Gastroesophageal sphincter (tissue), 4 donors: ENCODE results near the gene ELN. TPM values are rescaled to one million over a fixed set of nuclear protein-coding genes. Genes with fewer than 3 reads are reported as not detected.
A peak's percentile ranks its signal among the peaks of the same experiment; 100 is the strongest.

ENCODE experiments used
- ATAC-seq: fragments of 150-250 bp; one replicate; pipeline ENCODE4 v1.9.1; 2016; ENCODE audit warnings: mild to moderate bottlenecking, moderate library complexity
- H3K27ac ChIP-seq, 4 donors: fragments of 200-600 bp; sonication (generic) in 3 of 4; 1 replicate in 3 of 4; 2 replicates in 1 of 4; pipeline ENCODE4 v1.5.1; 2016 to 2019
- H3K27me3 ChIP-seq: fragments of 200-600 bp; sonication (generic); one replicate; pipeline ENCODE4 v1.5.1; 2019
- H3K36me3 ChIP-seq, 2 donors: fragments of 200-600 bp; sonication (generic); one replicate each; pipeline ENCODE4 v1.5.1; 2019; ENCODE audit warnings: control low read depth in 1 of 2
- H3K4me1 ChIP-seq, 3 donors: fragments of 200-600 bp; sonication (generic); 1 replicate in 2 of 3; 2 replicates in 1 of 3; pipeline ENCODE4 v1.5.1; 2016 to 2019; ENCODE audit warnings: control low read depth in 2 of 3
- H3K4me3 ChIP-seq, 2 donors: fragments of 200-600 bp; sonication (generic); one replicate each; pipeline ENCODE4 v1.5.1; 2019; ENCODE audit warnings: mild to moderate bottlenecking in 1 of 2, moderate library complexity in 1 of 2
- H3K9me3 ChIP-seq, 3 donors: fragments of 200-600 bp; sonication (generic); one replicate each; pipeline ENCODE4 v1.5.1; 2017 to 2019; ENCODE audit warnings: control low read depth in 2 of 3
- EP300 ChIP-seq: sonication (generic); formaldehyde crosslinking; IDR thresholded peaks from one replicate; pipeline ENCODE4 v1.6.1; 2017; ENCODE audit warnings: antibody characterized with exemption, mild to moderate bottlenecking
- POLR2A ChIP-seq, 2 donors: fragments of 450-650 bp; IDR thresholded peaks; one replicate each; pipeline ENCODE4 v1.6.1; 2017; ENCODE audit warnings: antibody characterized with exemption in 2 of 2, mild to moderate bottlenecking in 2 of 2, moderate library complexity in 1 of 2
- POLR2AphosphoS5 ChIP-seq: sonication (generic); formaldehyde crosslinking; IDR thresholded peaks from one replicate; pipeline ENCODE4 v1.6.1; 2017; ENCODE audit warnings: antibody characterized with exemption
- WGBS, 2 donors: methylation state at CpG; one replicate each; pipeline ENCODE4 v1.1.5; 2018; ENCODE audit warnings: low coverage in 1 of 2; 5-methylcytosine and 5-hydroxymethylcytosine counted together
- total RNA-seq, 4 donors: library from RNA; depleted of rRNA; stranded (reverse); fragments of >200 nt; gene quantifications; one replicate each; pipeline ENCODE4 v1.1.0, GENCODE V29; 2016
- TF ChIP-seq, protein P1 (sequence below), 4 experiments: fragments of 200-600 bp in 2 of 4; fragments of 450-650 bp in 2 of 4; sonication (generic) in 1 of 4; IDR thresholded peaks; one replicate each; pipeline ENCODE4 v1.5.1; 2017 to 2019; ENCODE audit warnings: antibody characterized with exemption in 4 of 4, mild to moderate bottlenecking in 2 of 4, moderate library complexity in 2 of 4

Gene ELN
- total RNA-seq, 4 donors from 2014 or later: 316 to 703 (median 441) TPM

DNA sequence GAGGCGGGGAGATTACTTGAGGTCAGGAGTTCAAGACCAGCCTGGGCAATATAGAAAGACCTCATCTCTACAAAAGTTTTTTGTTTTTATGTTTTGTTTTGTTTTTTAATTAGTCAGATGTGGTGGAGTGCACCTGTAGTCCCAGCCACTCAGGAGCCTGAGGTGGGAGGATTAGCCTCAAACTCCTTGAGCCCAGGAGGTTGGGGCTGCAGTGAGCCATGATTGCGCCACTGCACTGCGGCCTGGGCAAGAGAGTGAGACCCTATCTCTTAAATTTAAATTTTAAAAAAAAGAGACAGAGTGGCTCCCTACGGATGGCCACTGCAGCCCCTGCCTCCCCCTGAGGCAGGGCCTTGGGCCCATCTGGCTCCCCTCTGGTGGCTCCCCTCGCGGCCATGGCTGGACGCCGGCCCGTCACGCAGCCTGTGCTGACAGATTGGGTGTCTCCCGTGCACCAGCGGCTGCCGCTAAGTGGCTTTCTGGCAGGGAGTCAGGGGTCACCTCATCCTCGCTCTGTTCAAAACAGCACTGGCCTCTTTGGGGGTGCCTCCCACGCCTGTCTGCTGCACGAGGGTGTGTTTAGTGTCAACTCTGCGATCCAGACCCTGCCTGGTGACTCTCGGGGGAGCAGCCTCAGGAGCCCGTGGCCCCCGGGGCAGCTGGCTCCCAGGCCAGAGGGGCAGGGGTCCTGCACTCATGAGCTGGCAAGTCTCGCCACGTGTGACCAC lies 44.4 kb upstream of the ELN start:
- no peaks in the 10 kb centered on the region for H3K9me3 ChIP-seq
- no peaks in the 10 kb centered on the region for H3K27me3 ChIP-seq
- peak overlapping the region in 2 of 4 donors; percentile 56 to 84 for H3K27ac ChIP-seq
- no peak for ATAC-seq
- 100% methylated on average over 1 of the region's 22 CpGs for WGBS, 2 donors
- TF ChIP-seq, protein P1, sequence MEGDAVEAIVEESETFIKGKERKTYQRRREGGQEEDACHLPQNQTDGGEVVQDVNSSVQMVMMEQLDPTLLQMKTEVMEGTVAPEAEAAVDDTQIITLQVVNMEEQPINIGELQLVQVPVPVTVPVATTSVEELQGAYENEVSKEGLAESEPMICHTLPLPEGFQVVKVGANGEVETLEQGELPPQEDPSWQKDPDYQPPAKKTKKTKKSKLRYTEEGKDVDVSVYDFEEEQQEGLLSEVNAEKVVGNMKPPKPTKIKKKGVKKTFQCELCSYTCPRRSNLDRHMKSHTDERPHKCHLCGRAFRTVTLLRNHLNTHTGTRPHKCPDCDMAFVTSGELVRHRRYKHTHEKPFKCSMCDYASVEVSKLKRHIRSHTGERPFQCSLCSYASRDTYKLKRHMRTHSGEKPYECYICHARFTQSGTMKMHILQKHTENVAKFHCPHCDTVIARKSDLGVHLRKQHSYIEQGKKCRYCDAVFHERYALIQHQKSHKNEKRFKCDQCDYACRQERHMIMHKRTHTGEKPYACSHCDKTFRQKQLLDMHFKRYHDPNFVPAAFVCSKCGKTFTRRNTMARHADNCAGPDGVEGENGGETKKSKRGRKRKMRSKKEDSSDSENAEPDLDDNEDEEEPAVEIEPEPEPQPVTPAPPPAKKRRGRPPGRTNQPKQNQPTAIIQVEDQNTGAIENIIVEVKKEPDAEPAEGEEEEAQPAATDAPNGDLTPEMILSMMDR (IDR thresholded peaks at IDR 0.05): no peak
- no peak for TF ChIP-seq POLR2A (IDR thresholded peaks at IDR 0.05)
- TF ChIP-seq POLR2AphosphoS5: peak; percentile 82
- no peaks in the 10 kb centered on the region for H3K36me3 ChIP-seq
- H3K4me3 ChIP-seq: no peak overlapping the region
- peaks cover 0 to 65% (median 26%) of the 10 kb centered on the region in 3 donors for H3K4me1 ChIP-seq

DNA sequence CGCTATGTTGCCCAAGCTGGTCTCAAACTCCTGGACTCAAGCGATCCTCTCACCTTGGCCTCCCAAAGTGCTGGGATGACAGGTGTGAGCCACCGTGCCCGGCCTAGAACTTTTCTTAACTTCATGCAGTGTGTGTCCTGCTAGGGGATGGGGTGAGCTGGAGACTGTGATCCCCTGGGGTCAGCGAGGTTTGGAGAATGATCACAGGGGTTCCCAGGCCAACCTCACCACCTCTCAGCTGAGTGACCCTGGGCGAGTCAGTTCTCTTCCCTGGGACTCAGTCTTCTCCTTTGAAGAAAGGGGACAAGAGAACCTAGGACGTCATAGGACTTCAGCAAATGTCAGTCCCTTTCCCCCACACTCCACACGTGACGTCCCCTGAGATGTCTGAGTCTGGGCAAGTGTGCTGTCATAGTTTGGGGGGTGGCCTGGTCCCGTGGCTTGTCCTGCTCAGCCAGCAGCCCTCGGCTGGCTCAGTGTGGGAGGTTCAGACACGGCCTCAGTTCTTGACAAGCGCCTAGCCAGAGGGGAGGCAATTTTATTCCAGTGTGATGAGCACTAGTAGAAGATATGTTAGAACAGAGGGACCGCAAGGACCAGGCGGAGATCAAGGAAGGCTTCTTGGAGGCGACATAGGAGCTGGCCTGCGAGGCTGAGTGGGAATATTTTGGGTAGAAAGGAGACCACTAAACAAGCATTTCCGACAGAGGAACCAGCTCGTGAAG lies 43.3 kb upstream of the ELN start:
- no peaks in the 10 kb centered on the region for H3K9me3 ChIP-seq
- peaks cover 0 to 54% (median 18%) of the 10 kb centered on the region in 3 donors for H3K4me1 ChIP-seq
- TF ChIP-seq POLR2AphosphoS5 (no peak), POLR2A (IDR thresholded peaks at IDR 0.05) (no peak), EP300 (no peak)
- TF ChIP-seq, protein P1 (IDR thresholded peaks at IDR 0.05): no peak
- H3K27me3 ChIP-seq: no peaks in the 10 kb centered on the region
- peak overlapping the region in 3 of 4 donors; percentile 19 to 86 (median 84) for H3K27ac ChIP-seq
- no peak overlapping the region for H3K4me3 ChIP-seq
- no peaks in the 10 kb centered on the region for H3K36me3 ChIP-seq
- WGBS, 2 donors: 96 to 98% methylated on average over 4 to 7 of the region's 19 CpGs
- ATAC-seq: no peak

- H3K27ac ChIP-seq: peak overlapping the region; percentile 35 to 89 (median 85)
- WGBS, 2 donors: no CpG with 5 or more reads among the region's 13 CpGs
- TF ChIP-seq POLR2AphosphoS5: no peak
- no peak for TF ChIP-seq EP300
- TF ChIP-seq, protein P1 (IDR thresholded peaks at IDR 0.05): peak in 1 of 4 experiments; percentile 41
- no peak for TF ChIP-seq POLR2A (IDR thresholded peaks at IDR 0.05)
- no peaks in the 10 kb centered on the region for H3K9me3 ChIP-seq
- no peaks in the 10 kb centered on the region for H3K27me3 ChIP-seq
- peak; percentile 22 for ATAC-seq
- peaks cover 0 to 54% (median 18%) of the 10 kb centered on the region in 3 donors for H3K4me1 ChIP-seq
- no peaks in the 10 kb centered on the region for H3K36me3 ChIP-seq
- peak overlapping the region in 1 of 2 donors; percentile 10 for H3K4me3 ChIP-seq
Observed at GRCh38 chr7:73985737-73986141, 42.2 kb upstream of the ELN start.

- H3K27me3 ChIP-seq: no peaks in the 10 kb centered on the region
- H3K27ac ChIP-seq: peak overlapping the region; percentile 35 to 89 (median 85)
Observed at GRCh38 chr7:73986158-73986631, 41.8 kb upstream of the ELN start.

DNA sequence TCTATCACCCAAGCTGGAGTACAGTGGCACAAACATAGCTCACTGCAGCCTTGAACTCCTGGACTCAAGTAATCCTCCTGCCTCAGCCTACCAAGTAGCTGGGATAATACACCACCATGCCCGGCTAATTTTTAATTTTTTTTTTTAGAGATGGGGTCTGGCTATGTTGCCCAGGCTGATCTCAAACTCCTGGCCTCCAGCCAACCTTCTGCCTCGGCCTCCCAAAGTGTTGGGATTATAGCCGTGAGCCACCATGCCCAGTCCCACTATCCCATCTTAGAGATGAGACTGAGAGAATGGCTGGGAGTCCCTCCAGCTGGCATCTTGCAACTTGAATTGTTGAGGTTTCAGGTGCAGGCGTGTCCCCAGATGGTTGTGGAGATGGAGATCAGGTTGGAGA lies 40.7 kb upstream of the ELN start:
- Histone ChIP-seq H3K4me1 (peaks cover 0 to 62% (median 25%) of the 10 kb centered on the region in 3 donors), H3K27ac (peak overlapping the region in 3 of 4 donors; percentile 25 to 86 (median 84)), H3K4me3 (no peak overlapping the region), H3K27me3 (no peaks in the 10 kb centered on the region), H3K36me3 (no peaks in the 10 kb centered on the region), H3K9me3 (no peaks in the 10 kb centered on the region)
- no peak for TF ChIP-seq POLR2A (IDR thresholded peaks at IDR 0.05)
- TF ChIP-seq, protein P1 (IDR thresholded peaks at IDR 0.05): no peak
- no peak for TF ChIP-seq EP300
- TF ChIP-seq POLR2AphosphoS5: no peak
- 90% methylated on average over 2 of the region's 4 CpGs; no CpG with 5 or more reads in 1 of the 2 donors for WGBS, 2 donors
- no peak for ATAC-seq

More at GRCh38 chr7:73986158-73986631, 41.8 kb upstream of the ELN start:
- ATAC-seq: peak; percentile 85
- H3K36me3 ChIP-seq: no peaks in the 10 kb centered on the region
- no peaks in the 10 kb centered on the region for H3K9me3 ChIP-seq
- H3K4me3 ChIP-seq: peak overlapping the region in 1 of 2 donors; percentile 10
- peak; percentile 75 for TF ChIP-seq POLR2AphosphoS5
- TF ChIP-seq POLR2A (IDR thresholded peaks at IDR 0.05): no peak
- H3K4me1 ChIP-seq: peaks cover 0 to 54% (median 18%) of the 10 kb centered on the region in 3 donors
- 40 to 46% methylated on average over 2 to 10 of the region's 17 CpGs for WGBS, 2 donors
